GM18519 (cell line): ENCODE results near the gene PMS1.
"Not testable (repeated sequence)": the region's sequence is repeated elsewhere in the genome, so short reads cannot be mapped to it uniquely, and the experiment has no call there.

Experiments
- ATAC-seq: cut with Tn5 transposase; IDR thresholded peaks from one replicate; pipeline ENCODE4 v1.9.1; 2021; ENCODE audit warnings: mild to moderate bottlenecking, moderate library complexity; ENCODE audit not compliant: unreplicated experiment, low FRiP score

Gene PMS1

DNA sequence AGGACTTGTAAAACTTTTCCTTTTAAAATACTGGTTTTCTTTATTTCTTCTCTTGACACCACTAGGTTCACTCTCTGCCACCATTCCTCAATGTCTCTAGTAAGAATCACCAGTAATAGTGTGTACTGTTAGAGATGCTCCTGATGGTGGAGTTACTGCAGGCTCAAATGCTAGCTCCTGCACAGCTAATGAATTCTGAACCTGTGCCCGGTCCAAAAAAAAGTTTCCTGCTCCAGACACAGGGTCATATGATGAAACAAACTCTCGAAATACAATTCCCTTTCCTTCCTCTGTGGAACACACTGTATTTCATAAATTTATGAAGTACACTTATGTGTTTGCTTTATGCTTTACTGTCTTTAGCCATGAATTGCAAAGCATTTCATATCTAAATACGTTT lies 19.2 kb downstream of the PMS1 start:
- ATAC-seq, result no peak

DNA sequence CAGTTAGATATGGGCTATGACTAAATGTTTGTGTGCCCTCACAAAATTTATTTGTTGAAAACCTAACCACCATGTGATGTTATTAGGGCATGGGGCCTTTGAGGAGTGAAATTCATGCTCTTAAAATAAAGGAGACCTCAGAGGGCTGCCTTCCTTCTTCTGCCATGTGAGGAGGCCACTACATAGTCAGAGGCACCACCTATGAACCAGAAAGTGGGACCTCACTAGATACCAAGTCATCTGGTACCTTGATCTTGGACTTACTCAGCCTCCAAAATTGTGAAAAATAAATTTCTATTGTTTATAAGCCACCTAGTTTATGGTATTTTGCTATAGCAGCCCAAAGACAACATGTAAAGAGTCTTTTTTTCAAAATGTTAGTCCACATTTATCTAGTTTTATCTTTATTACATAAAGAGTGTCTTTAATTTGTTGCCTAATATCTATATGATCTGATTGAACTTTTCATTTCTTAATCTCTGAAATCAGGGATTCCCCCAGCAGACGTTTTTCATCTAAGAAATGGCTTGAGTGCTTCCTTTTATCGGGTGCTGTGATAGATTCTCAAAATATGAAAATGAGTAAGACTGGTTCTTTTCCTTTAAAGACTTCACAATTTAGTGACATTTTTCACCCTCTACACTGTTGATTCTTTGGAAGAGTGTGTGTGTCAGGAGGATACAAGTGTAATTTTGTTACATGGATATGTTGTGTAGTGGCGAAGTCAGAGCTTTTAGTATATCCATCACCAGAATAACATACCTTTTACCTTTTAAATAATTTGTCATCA lies 34.2 kb downstream of the PMS1 start:
- ATAC-seq, result no peak

DNA sequence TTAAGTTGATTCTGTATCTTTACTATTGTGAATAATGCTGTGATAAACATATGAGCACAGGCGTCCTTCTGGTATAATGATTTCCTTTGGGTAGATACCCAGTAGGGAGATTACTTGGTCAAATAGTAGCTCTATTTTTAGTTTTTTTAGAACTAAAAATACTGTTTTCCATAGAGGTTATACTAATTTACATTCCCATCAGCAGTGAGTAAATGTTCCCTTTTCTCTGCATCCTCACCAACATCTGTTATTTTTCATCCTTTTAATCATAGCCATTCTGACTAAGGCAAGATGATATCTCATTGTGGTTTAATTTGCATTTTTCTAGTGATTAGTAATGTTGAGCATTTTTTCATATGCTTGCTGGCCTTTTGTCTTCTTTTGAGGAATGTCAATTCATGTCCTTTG lies 35.1 kb downstream of the PMS1 start:
- ATAC-seq, result no peak

DNA sequence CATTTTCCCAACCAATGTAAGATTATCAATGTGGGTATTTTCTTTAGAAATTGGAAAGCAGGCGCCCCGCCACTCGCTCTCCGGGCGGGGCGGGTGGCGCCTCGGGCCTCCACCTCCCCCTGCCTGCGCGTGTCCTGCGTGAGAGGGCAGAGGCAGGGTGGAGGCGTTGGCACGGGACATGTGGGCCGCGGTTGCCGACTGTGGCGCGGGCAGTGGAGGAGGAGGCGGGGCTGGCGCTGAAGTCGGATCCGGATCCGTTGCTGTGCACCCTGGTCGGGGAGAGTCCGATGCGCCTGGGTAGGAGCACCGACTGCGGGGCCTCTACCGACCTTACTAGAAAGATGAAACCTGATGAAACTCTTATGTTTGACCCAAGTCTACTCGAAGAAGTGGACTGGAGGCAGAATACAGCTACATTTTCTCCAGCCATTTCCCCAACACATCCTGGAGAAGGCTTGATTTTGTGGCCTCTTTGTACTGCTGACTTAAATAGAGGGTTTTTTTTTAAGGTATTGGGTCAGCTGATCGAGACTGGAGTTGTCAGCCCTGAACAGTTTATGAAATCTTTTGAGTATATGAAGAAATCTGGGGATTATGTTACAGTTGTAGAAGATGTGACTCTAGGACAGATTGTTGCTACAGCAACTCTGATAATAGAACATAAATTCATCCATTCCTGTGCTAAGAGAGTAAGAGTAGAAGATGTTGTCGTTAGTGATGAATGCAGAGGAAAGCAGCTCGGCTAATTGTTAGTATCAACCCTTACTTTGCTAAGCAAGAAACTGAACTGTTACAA lies 37.9 kb downstream of the PMS1 start:
- no peak for ATAC-seq

DNA sequence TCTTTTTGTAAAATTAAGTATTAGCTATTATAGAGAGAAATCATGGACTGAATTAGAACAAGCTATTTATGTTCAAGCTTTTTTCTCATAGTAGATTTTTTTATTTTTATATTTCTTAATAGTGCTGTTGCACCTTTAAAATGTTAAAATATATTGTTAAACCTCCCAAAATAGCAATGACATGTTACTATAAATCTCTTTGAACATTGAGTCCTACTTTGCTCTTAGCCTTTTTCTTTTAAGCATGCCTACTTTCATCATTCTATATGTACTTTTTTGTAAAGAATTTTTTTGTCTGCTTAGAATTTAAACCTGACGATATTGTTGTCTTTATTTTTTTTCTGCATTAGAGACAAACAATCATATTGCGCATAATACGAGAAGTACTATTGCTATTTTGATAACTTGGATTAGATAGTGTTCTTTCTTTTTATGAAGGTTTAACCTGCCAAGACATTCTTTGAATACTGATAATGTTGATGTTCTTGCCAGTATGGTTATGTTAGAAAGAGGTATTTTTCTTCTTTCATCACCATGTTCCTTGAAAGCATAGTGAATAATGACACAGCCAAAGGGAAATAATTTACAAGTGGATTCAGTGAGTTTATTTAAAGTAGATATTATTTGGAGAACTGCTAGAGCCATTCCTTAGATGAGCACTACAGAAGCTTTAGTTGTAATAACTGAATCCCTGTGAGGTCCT lies 40.6 kb downstream of the PMS1 start:
- no peak for ATAC-seq

DNA sequence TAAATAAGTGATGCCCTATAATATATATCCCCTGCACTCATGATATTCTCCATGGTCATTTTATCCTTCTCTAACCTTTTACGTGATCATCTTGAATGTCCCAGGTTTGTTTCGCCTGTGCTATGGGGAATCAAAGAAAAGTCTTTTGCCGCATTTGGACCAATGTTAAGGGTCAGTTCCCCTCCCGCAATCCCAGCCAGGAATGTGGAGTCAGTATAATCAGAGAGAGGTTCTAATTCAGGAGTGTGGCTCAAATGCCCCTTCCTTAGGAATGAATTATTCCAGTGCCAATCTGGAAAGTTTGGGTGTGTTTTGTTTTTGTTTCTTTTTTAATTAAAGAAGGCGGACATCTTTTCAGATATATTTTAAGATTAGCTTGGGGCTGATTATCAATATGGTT lies 41.8 kb downstream of the PMS1 start:
- ATAC-seq, result no peak

DNA sequence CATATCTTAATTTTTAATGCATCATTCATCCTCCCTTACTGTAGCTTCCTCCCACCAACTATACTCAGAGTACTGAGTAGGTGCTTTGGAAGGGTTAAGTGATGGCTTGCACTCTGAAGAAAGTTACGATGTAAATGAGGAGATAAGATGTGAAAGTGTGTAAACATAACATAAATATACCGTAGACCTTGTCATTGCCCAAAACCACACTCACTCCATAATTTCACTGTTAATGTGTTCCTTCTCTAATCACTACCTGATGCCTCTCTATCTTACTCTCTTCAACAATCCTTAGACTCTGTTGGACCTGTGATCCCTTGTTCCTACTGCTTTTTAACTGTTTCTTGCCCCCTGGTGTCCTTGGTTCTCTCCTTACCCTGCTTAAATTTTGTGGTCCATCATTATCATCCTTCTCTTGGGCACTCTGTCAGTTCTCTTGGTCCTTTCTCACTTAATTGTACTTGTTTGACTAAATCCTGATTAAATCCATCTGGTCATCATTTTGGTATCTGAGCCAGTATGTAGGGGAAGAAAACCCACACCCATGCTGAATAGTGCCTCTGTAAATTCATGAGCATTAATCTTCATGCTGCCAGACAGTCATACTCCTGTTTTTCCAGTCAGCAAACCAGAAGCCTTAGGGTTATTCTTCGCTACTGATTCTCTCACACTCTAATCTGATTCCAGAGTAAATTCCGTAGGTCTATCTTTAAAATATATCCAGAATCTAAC lies 45.0 kb downstream of the PMS1 start:
- ATAC-seq, result no peak

DNA sequence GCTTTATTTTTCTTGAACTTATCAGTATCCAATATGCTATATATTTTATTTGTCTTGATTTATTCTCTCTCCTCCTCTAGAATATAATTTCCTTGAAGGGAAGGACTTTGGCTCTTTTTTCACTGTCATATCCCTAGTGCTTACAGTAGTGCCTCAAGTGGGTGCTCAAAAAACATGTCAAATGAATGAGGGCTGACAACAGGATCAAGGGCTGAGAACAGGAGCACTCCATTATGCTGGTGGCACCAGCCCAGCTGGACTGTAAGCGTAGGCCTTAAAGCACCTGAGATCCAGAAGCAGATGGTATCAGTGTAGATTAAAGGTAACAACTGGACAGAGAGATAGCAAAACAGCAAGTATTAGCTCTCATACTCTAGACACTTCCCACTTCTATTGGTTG lies 46.3 kb downstream of the PMS1 start:
- no peak for ATAC-seq

DNA sequence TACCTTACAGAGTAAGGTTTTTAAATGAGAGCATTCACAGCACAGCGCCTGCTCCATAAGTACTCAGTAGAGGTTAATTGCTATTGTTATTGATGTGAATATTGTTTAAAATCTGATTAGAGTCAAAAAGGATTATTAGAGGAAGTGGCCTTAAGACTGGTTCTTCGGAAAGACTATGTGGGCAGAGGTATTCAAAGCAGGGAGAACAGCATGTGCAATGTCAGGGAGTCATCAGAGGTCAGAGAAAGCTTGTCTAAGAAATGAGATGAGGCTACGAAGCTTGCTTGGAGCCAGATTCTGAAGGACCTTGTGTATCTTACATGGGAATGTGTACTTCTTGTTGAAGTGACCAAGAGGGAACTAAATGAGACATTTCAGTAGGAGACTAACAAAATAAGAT lies 49.8 kb downstream of the PMS1 start:
- ATAC-seq, result no peak

DNA sequence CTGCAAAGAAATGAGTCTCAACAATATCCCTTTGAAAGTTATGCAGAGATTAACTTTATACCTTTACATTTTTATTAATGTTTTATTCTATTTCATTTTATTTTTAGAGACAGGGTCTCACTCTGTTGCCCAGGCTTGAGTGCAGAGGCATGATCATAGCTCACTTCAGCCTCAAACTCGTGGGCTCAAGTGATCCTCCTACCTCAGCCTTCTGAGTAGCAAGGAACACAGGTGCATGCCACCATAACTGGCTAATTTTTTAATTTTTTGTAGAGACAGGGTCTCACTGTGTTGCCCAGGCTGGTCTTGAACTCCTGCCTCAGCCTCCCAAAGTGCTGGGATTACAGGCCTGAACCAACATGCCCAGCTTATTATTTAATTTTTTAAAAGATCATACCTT lies 50.4 kb downstream of the PMS1 start:
- ATAC-seq, result not testable (repeated sequence)

DNA sequence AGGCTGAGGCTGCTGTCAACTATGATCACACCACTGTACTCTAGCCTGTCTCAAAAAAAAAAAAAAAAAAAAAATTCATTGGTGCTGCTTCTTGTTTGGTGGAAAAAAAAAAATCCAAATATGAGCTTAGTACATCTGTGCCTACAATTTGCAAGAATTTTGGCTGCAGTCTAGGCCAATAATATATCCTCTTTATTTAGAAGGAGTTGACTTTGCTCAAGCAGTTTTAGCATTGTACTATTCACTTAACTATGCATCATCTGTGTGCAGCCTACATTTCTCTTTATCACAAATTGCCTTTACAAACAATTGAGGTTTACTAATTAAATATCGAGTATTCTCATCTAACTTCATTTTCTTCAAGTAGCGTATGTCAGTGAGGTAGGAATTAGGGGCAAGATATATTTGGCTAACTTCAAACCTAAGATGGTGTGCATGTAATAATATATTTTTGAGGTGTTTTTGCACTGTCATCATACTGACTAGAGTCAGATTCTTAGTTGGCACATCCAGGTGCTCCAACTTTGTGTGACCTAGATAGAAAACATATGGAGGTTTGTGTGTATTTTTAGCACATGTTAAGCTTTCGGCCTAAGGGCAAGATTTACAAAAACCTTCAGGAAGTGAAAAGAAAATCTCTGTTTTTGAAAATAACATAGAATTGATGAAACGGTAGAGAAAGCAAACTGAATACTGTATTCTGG lies 51.8 kb downstream of the PMS1 start:
- ATAC-seq, result no peak

DNA sequence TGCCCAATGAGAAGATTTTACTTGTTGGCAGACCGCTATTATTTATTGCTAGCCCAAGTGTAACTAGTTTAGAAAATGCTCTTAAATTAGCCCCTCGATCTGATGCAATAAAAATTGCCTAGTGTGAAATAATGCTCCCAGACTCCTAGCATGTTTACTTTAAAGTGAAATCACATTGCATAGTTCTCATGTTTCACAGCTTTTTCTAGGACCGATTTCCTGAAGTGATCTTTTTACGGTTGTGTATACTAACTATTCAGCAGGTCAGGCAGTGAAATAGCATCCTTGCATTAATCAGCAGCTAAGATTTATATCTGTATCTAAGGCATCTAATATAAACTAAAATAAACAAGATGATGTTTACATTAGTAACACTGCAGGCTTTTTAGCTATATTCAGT lies 52.4 kb downstream of the PMS1 start:
- no peak for ATAC-seq

DNA sequence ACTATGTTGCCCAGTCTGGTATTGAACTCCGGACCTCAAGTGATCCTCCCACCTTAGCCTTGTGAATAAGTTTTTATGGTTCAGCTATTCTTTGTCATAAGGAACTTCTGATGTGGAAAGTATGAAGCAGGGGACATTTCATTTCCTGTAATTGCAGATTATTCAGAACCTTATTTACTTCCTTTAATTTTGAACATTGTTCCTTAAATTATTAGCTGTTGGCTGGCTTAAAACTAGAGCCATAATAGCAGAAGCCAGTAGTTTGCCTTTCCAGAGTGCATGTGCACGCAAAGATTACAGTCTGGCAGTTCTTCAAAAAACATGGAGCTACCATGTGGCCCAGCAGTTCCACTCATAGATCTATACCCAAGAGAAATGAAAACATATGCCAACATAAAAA lies 53.1 kb downstream of the PMS1 start:
- no peak for ATAC-seq

DNA sequence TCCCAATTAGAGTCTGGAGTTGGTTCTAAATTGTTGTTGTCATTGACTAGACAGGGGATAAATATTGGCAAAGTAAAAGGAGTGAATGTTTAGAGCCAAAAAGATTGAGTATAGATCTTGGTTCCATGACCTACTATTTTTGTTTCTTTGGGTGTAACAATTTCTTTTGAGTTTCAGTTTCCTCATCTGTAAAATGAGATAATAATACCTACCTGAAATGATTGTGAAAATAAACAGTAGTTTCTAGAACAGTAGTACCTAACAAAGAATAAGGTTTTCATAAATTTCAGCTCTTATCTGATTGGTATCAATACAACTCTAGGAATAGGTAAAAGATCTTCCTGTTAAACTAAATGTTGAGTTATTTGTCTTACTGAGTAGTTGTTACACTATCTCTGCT lies 56.8 kb downstream of the PMS1 start:
- ATAC-seq, result no peak

DNA sequence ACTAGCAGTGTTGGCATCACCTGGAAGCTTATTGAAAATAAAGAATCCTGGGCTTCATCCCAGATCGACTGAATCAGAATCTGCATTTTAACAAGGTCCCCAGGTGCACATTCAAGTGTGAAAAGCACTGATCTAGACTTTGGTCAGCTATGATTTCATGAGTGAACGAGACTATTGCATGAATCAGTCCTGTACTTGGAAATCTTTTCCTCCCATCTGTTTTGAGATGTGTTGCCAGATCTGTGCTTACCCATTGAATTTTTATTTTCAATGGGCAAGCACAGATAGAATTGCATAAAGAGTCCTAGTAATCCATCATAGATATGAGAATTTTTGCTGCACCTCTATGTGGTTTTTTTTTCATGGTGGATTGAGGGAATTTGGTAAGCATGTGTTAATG lies 64.0 kb downstream of the PMS1 start:
- ATAC-seq, result no peak

DNA sequence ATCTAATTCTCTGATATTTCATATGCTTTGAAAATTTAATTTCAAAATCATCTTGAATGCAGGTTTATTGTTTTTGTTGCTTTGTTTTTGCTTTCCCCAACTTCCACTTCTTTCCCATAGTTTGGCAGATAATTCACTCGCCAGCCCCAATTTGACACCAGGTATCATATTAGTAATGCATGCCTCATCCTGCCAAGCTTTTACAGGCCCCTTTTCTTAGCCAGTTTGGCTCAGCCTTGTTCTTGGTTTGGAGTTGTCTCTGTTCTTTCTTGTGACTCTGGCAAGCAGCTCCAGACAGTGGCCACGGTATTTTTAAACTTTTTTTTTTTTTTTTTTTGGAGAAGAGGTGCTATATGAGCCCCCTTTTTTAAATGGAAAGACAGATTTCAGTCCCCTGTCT lies 65.3 kb downstream of the PMS1 start:
- ATAC-seq, result no peak

DNA sequence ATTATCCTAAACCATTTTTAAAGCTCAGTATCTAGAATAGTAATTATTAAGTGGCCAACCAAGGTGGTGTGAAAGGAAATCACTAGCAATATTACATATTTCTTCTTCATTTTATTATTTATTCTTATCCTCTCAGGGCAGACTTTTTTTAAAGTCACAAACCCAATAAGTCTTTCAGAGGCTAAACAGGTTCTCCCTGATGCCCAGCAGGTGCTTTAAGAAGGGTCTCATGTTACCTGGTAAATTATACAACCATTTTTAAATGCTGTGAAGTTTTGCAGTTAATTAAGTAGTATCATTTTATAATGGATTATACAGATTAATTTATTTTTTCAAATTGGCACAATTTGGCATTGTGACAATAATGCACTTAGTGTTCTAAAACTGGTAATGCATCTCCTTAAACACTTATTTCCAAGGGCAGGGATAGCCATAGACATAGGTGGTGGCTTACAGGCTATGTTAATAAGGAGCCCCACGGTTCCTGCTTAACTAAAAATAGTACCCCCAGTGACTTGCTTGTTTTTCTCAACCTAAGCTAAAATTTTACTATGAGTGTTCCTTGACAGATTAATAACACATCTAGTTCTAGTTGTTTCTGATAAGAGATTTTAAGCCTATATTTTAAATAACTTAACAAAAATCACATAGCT lies 67.0 kb downstream of the PMS1 start:
- ATAC-seq, result no peak

DNA sequence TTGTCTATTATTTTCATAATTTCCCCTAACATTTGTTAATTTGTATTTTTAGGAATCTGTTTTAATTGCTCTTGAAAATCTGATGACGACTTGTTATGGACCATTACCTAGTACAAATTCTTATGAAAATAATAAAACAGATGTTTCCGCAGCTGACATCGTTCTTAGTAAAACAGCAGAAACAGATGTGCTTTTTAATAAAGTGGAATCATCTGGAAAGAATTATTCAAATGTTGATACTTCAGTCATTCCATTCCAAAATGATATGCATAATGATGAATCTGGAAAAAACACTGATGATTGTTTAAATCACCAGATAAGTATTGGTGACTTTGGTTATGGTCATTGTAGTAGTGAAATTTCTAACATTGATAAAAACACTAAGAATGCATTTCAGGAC lies 69.9 kb downstream of the PMS1 start:
- ATAC-seq, result no peak

DNA sequence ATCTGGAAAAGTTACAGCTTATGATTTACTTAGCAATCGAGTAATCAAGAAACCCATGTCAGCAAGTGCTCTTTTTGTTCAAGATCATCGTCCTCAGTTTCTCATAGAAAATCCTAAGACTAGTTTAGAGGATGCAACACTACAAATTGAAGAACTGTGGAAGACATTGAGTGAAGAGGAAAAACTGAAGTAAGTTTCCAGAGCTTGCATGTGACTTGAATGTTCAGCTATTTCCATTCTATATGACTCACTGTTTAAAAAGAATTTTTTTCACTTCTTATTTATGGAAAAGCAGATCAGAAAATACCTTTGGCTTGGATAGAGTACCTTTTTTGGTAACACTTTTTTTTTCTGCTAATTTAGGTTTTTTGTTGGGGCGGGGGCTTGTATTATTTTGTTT lies 70.7 kb downstream of the PMS1 start:
- ATAC-seq, result no peak

DNA sequence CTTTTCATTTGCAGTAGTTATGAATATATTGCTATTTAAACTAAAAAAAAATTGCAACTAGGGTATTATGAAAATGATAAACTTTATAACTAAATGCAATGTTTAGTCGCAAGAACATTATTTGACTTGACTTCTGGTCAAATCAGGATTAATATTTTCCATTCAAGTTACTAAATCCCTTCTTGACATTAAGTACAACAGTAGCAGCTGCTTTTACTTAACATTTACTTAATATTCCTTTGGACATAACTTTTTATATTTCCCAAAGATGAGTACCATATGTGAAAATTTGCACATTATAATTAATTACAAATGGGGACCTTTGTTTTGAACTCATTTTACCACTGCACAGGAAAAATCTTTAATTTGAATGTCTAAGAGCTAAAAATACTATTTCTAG lies 74.0 kb downstream of the PMS1 start:
- ATAC-seq, result no peak
